Measurements from ENCODE around the gene SIN3B.

The SIN3B gene

GRCh38 chr19:16895467-16896145 lies 66.4 kb downstream of the SIN3B start:
- TF ChIP-seq CTCF (IDR thresholded peaks at IDR 0.05; ENCODE audit: low read depth, low read length), result no peak
- in situ Hi-C loops (cut with HindIII; ENCODE audit: low sequenced_read_pairs), result no loop called here
- peak overlapping the region; percentile 12 for H3K4me3 ChIP-seq (ENCODE audit: low read depth, low read length)
- peak; percentile 3 for DNase-seq (ENCODE audit: low read depth, low spot score)

GRCh38 chr19:16896146-16897028 lies 67.2 kb downstream of the SIN3B start:
- peak overlapping the region; percentile 37 for H3K4me3 ChIP-seq (ENCODE audit: low read depth, low read length)
- no peak for TF ChIP-seq CTCF (IDR thresholded peaks at IDR 0.05; ENCODE audit: low read depth, low read length)
- in situ Hi-C loops (cut with HindIII; ENCODE audit: low sequenced_read_pairs), result no loop called here
- no peak for DNase-seq (ENCODE audit: low read depth, low spot score)

- no peak for TF ChIP-seq CTCF (IDR thresholded peaks at IDR 0.05; ENCODE audit: low read depth, low read length)
- peak; percentile 95 for DNase-seq (ENCODE audit: low read depth, low spot score)
- in situ Hi-C loops (cut with HindIII; ENCODE audit: low sequenced_read_pairs), result no loop called here
- peak overlapping the region; percentile 48 for H3K4me3 ChIP-seq (ENCODE audit: low read depth, low read length)
Measured at GRCh38 chr19:16897029-16897855, 68.0 kb downstream of the SIN3B start.

- peak overlapping the region; percentile 48 for H3K4me3 ChIP-seq (ENCODE audit: low read depth, low read length)
- TF ChIP-seq CTCF (IDR thresholded peaks at IDR 0.05; ENCODE audit: low read depth, low read length), result no peak
- no peak for DNase-seq (ENCODE audit: low read depth, low spot score)
- in situ Hi-C loops (cut with HindIII; ENCODE audit: low sequenced_read_pairs), result no loop called here
Measured at GRCh38 chr19:16897856-16898161, 68.6 kb downstream of the SIN3B start.

GRCh38 chr19:16898361-16899015 lies 69.3 kb downstream of the SIN3B start:
- TF ChIP-seq CTCF (IDR thresholded peaks at IDR 0.05; ENCODE audit: low read depth, low read length), result no peak
- DNase-seq (ENCODE audit: low read depth, low spot score), result no peak
- no peak overlapping the region for H3K4me3 ChIP-seq (ENCODE audit: low read depth, low read length)
- in situ Hi-C loops (cut with HindIII; ENCODE audit: low sequenced_read_pairs), result no loop called here

- peak; percentile 64 for TF ChIP-seq CTCF (IDR thresholded peaks at IDR 0.05; ENCODE audit: low read depth, low read length)
- DNase-seq (ENCODE audit: low read depth, low spot score), result peak; percentile 18
- in situ Hi-C loops (cut with HindIII; ENCODE audit: low sequenced_read_pairs), result no loop called here
- H3K4me3 ChIP-seq (ENCODE audit: low read depth, low read length), result no peak overlapping the region
Measured at GRCh38 chr19:16899566-16900075, 70.4 kb downstream of the SIN3B start.
